8988T (cell line): ENCODE results near the gene CSK.

Experiments
- DNase-seq: peaks from one replicate; pipeline ENCODE4 v3.0.0; 2011

CSK gene

DNA sequence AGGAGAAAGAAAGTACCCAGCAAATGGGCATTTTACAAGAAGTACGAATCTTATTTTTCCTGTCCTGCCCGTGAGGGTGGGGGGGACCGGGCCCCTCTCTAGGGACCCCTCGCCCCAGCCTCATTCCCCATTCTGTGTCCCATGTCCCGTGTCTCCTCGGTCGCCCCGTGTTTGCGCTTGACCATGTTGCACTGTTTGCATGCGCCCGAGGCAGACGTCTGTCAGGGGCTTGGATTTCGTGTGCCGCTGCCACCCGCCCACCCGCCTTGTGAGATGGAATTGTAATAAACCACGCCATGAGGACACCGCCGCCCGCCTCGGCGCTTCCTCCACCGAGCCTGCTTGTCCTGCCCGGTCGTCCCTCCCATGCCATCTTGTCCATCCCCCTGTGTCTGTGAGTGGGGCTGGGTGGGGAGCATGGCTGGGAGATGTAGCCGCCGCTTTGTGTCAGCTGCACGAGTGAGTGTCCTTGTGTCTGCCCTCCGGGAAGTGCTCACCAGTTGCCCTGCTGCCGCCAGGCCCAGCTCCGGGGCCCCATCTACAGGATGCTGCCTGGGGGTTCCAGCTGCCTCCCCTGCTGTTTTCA, 21.1 kb downstream of the CSK start:
- no peak for DNase-seq

DNA sequence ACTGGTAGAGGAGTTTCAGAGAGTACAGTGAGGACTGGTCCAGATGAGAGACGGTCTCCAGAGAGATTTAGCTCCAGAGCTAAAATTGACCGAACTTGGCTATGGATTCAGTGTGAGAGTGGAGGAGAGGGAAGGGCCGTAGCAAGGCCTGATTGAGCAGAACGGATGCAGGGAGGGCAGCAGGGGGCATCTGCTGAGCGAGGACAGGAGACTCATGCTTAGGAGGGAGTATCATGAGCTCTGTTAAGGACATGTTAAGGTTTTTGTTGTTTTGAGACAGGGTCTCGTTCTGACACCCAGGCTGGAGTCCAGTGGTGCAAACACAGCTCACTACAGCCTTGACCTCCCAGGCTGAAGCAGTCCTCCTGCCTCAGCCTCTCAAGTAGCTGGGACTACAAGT, 23.1 kb downstream of the CSK start:
- DNase-seq = no peak

DNA sequence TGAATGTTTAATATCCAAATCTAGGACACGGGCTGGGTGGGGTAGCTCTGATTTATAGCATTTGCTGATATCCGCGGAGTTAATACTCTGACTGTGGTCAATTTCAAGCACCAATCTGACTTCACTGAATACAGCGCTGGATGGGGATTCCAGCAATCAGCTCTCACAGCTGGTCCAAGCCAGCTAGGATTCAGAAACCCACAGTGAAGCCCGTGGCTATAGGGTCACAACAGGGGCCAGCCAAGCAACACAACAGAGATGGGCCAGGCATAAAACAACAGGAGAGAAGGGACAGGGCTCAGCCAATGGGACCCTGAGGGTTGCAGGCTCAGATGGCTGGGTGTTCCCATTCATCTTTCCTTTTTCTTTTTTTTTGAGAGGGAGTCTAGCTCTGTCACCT, 25.4 kb downstream of the CSK start:
- DNase-seq = no peak

DNA sequence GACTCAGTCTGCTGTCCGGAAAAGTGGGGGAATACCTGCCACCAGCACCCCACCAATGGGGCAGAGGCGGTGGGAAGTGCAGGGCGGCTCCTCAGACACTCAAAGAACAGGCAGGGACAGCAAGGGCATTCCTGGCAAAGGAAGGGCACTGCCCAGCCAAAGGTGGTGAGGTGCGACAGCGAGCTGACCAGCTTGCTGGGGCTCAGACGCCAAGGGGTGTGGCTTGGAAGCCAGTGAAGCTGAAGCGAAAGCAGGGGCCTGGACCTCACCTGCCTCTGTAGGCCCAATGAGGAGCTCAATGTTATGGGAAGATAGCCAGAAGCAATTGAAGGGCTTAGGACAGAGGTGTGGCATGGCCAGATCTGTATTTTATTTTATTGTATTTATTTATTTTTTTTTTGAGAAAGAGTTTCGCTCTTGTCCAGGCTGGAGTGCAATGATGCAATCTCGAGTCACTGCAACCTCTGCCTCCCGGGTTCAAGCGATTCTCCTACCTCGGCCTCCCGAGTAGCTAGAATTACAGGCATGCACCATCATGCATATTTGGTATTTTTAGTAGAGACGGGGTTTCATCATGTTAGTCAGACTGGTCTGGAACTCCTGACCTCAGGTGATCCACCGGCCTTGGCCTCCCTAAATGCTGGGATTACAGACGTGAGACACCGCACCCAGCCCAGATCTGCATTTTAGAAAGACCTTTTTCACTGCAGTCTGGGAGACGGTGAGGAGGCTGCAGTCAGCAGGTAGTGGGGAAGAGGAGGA, 26.4 kb downstream of the CSK start:
- no peak for DNase-seq

DNA sequence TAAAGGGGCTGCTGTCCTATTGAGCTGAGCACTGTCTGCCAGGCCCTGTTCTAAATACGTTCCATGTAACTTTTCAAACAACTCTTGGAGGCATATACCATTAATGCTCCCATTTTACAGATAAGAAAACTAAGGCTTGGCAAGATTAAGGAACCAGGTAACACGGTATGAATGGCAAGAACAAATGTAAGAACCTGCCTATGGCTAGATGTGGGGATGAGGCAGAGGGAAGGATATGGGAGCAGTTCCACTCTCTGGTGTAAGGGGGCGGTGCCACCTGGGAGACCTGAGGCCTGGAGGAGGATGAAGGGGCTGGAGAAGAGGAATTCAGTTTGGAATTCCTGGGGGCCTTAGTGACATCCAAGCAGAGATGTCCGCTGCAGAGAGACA, 27.0 kb downstream of the CSK start:
- no peak for DNase-seq

DNA sequence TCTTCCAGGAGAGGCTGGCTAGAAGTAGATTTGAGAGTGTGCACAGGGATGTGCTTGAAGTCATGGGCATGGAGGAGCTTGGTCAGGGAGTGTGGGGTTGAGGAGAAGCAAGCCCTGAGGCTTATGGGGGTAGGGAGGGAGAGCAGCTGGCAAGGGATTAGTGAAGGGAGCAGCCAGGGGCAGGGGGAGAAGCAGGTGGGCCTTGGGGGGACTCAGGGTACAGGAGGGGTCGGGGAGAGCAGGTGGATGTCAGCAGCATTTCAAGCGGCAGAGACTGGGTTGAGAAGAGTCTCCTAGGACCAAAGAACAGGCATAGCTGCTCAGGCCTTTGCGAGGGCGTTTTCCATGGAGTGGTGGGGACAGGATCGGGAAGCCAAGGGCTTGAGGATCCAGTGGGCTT, 27.4 kb downstream of the CSK start:
- no peak for DNase-seq

DNA sequence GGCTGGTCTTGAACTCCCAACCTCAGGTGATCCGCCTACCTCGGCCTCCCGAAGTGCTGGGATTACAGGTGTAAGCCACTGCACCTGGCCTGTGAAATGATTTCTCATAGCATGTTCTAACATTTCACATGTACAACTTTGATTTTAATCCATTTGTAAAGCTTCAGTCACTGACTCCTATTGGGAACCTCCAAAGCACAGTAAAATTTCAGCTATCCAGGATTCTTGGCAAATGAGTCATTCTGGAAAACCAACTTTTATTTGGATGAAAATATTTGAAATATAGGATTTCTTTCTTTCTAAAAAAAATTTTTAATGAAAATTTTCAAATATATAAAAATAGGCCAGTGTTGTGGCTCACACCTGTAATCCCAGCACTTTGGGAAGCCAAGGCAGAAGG, 28.1 kb downstream of the CSK start:
- no peak for DNase-seq

DNA sequence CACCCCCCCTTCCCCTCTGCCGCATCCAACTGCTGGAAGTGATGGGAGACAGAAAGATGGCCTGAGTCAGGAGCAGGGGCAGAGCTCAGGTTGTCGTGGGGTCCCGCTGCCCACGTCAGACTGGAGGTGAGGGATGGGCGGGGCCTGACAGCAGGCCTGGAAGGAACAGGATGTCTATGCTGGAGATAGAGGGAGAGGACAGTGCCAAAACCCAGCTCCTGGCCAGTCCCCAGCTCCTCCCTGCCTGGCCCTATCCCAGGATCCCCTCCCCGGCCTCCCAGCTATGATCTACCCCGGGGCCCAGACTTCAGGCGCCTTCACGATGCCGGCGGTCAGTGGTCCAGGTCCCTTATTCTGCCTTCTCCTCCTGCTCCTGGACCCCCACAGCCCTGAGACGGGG, 30.7 kb downstream of the CSK start, which contains the start of gene LMAN1L:
LMAN1L (plus strand) TSS at position 303 of the 400 bp plus-strand sequence; CDS start at position 323, 20 bp downstream.
- no peak for DNase-seq

DNA sequence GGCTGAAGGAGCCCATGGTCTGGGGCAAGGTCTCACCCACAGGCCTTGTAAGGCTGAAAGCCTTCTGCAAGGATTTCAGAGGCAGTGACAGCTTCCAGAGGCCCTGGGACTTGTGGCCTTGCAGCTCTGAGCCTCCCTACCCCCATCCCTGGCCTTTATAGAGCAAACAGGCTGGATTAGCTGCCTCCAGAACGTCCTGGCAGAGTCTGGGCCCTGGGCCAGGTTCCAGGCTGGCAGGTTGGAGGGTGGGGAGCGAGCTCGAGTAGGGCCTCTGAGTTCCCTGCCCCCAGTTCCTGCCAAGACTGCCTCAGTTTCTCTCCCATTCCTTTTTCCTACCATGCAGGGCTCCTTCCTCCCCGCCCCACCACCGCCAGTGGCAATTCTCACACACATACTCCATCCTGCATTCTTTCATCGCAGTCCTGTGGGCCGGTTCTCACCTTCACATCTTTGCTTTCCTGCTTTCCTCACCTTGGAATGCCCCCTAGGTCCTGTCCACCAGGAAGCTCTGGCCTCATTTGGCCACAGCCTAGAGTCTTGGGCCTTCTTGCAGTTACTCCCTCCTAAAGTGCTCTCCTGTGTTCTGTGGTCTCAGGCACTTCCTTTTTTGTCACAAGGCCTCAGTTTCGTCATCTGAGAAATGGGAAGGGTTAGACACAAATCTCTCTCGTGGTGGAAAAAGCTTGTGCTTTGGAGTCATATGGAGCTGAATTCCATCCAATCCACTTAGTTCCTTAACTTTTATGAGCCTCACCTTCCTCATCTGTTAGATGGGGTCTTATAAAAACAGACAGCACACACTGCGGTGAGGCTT, 33.4 kb downstream of the CSK start:
- no peak for DNase-seq

DNA sequence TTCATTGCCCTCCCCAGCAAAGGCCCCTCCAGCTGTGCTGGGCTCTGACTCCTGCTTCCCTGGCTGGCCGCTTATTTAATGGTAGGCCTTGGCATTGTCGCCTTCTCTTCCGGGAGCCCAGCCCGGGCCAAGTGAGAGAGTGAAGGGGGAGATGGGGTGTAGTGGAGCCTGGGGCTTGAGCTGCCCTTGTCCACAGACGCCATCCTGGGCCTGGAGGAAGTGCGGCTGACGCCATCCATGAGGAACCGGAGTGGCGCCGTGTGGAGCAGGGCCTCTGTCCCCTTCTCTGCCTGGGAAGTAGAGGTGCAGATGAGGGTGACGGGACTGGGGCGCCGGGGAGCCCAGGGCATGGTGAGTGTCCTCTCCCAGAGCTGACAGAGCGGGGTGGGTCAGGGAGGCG, 34.1 kb downstream of the CSK start:
- no peak for DNase-seq

DNA sequence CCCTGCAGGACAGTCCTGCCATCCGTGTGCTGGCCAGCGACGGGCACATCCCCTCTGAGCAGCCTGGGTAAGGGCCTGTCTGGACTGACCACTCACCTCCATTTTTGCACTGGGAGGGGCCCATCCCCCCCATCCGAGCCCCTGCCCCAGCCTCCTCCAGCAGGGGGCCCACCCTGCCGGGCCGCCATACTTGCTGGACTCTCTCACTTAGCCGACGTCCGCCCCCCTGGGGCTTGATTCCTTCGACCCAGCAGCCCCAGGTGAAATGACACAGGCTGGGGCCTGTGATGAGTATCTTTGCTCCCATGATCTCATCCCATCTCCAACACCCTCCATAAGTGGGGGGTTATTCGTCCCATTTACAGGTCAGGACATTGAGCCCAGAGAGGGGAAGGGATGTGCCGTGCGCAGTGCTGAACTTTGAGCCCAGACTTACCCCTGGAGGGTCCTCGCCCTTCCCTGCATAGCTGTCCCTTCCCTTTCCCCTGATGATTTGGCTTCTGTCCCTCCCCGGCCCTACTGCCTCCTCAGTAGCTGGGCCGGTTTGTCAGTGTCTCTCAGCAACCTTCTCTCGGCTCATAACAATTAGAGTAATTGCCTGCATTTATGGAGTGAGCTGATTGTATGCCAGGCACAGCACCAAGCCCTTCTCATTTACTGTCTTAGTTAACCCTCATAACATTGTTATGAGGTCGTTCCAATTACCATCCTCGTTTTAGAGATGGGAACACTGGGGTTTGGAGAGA, 34.9 kb downstream of the CSK start:
- no peak for DNase-seq

DNA sequence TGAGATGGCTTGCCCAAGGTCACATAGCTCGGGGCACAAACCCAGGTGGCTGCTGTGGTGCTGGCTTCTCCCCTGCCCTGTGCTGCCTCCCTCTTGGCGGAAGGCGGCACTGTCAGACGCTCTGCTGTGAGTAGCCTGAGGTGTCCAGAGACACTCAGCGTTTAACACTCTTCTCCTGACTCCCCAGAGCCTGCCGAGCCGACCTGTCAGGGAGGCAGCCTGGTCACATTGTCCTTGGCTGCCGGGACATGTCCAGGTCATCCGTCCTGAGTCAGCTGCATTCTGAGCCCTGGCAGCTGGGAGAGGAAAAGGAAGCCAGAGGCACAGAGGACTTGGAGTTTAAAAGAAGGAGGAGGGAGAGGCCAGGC, 35.5 kb downstream of the CSK start:
- no peak for DNase-seq

DNA sequence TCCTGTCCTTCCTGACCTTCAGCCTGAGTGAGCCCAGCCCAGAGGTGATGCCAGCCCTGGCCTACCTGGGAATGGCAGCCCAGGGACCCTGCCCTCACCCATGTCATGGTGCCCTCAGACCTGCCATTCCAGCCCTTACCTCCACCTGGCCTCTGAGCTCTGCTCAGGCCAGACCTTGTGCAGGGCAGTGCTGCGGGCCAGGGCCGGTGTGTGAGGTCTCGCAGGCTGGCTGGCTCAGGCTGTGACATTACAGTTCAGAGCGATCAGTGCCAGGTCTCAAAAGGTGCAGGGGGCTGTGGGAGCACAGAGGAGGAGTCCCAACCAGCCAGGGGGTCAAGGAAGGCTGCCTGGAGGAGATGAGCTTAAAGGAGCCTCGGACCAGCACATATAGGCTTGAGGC, 38.2 kb downstream of the CSK start:
- DNase-seq = no peak

DNA sequence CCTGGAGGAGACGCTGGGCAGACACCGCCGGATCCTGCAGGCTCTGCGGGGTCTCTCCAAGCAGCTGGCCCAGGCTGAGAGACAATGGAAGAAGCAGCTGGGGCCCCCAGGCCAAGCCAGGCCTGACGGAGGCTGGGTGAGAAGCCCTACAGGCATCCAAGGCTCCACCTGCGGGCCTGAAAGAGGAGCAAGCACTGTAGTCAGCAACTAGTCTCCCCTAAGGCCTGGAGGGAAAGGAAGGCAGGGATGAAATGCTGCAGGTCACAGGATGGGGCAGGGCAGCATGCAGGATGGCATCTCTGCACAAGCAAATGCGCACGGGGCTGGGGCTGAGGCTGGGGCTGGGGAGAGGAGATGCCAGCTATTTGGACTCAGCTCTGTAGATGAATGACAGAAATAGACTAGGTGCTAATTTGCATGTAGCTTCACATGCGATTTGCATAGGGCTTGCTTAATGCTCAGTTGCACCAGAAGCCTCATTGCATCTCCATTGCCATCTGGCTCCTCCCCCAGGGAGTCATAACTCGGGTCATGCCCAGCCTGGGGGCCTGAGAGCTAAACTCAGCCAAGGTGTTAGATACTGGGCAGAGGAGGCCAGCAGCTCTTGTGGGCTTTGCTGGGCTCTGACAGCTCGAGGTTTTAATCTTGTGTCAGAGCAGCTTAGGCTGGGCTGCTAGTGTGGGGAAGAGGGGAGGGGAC, 39.4 kb downstream of the CSK start:
- DNase-seq = no peak

DNA sequence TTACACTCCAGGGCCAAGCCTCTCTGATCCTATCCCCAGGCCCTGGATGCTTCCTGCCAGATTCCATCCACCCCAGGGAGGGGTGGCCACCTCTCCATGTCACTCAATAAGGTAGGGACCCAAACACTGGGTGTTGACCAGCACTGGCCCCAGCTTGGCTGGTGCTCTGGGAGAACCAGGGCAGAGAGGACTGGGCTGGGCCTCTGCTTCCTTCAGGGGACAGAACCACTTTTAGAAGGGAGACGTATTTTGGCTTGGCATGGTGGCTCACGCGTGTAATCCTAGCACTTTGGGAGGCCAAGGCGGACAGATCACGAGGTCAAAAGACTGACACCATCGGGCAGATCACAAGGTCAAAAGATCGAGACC, 39.9 kb downstream of the CSK start:
- DNase-seq = no peak

DNA sequence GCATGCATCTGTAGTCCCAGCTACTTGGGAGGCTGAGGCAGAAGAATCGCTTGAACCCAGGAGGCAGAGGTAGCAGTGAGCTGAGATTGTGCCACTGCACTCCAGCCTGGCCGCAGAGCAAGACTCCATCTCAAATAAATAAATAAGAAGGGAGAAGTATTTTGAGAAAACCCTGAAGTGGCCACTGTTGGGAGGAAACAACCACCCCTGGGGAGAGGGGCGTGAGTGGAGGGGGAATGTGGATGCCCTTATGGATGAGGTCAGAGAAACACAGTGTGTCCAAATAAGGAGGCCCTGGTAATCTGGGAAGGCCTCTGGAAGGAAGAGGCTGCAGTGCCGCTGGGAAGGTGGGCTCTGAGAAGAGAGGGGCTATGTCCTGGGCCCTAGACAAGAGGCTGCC, 40.4 kb downstream of the CSK start:
- DNase-seq = no peak

DNA sequence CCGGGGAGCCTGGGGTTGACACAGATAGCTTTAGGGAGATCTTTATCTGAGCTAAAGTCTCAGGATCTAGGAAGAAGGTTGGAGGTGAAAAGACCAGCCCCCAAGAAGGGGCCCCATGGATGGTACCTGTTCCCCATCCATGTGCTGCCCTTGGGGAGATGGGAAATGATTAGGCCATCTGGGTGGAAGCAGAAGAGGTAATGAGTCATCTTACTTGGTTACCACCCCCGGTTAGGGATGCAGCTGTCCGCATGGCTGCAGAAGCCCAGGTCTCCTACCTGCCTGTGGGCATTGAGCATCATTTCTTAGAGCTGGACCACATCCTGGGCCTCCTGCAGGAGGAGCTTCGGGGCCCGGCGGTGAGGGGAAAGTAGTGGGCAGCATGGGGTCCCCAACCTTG, 41.4 kb downstream of the CSK start:
- DNase-seq = no peak

DNA sequence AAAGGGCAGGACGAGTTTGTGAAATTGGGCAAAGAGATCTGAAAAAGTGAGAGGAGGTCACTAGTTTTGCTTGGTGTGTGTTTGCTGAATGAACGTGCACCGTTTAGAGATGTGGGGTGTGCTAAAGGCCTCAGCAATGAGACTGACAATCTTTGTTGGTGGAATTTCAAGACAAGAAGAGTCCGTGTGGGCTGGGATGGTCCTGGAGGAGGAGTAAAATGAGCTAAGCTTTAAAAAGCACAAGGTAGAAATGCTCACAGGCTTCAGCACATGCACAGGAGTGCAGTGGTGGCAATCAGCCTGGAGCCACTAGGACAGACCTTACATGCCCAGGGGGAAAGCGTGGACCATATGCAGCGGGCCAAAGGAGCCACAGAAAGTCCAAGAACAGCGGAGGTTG, 43.1 kb downstream of the CSK start:
- DNase-seq = no peak

DNA sequence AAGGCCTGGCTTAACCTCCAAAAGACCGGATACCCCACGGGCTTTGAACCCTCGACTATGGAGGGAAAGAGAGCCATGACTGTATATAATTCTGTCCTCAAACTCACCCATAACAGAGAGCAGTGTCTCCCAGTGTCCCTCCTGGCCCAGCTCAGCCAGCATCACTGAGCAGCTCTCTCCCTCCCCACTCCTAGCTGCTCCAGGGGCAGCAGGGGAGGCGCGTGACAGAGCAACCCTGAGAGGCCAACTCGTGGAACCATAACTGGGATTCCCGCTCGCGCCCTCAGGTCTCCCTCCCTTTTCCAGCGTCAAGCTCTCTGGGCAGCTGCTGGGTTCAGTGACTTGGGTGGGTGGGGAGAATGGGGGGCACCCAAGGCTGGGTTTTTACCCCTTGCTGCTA, 44.0 kb downstream of the CSK start:
- no peak for DNase-seq

DNA sequence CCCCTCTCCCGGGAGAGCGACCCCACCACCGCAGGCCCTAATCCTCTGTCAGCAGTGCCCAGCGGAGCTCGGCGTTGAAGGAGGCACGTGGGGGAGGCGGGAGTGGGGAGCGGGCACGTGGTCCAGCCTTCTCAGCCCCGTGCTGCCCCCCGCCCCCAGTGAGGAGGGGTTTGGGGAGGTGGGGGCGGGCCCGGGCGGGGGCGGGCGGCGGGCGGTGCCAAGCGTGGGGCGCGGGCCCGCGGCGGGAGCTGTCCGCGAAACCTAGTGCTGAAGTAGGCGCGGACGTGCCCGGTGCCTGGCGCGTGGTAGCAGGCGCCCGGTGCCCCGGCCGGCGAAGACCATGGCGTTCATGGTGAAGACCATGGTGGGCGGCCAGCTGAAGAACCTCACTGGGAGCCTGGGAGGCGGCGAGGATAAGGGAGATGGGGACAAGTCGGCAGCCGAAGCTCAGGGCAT, 44.5 kb downstream of the CSK start, which contains the start of gene CPLX3:
CPLX3 (plus strand) TSS at position 264 of the 456 bp plus-strand sequence; CDS start at position 341, 77 bp downstream.
- DNase-seq = no peak

DNA sequence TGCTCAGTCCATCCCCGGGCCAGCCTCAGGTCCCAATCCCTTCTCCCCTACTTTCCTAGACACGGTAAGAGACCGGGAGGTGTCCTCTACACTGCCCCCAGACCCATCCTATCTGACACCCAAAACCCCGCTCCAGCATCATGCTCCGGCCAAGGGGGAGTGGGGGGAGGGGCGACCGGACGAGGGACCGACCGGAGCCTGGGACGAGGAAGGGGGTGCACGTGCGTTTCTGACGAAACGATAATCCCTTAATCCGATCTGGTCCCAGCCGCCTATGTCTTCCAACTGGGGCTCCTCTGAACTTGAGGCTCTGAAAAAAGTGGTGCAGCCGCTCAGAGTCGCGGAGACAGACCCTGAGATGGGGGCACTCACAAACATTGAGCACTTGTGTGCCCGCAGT, 45.0 kb downstream of the CSK start:
- DNase-seq = no peak

DNA sequence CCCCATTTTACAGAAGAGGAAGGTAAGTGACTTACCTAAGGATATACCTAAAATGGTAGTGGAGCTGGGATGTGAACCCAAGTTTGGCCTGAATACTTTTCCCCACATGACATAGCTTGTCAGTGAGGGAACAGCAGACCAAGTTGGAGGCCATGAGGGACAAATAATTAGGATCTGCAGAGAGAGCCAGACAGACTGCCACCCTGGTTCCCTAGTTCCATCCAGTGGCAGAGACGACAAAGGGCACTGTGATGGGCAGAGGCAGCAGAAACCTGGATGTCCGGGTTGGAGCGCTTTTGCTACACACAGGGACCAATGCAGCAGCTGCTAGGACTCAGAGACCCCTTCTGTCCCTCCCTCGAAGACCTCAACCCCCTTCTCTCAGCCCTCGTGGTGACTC, 45.7 kb downstream of the CSK start:
- no peak for DNase-seq

DNA sequence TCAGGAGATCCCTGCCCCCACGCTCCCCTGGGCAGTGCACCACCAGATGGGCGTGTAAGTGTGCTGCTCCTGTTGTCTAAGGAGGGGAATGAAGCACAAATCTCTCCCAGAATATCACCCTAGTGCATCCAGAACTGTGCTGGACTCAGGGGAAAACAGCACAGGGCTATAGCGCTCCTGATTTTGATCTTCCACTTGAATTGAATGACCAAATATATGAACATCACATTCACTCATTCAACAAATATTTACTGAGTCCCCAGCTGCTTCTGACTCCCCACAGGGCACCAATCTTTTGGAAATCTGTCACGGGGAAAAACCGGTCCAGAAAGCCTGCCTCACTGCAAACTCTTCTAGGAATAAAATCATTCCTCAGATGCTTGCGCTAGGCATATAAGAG, 47.0 kb downstream of the CSK start:
- no peak for DNase-seq
